Measurements from ENCODE around the gene LSS. TPM values are rescaled to one million over a fixed set of nuclear protein-coding genes. Genes with fewer than 3 reads are reported as not detected.

LSS gene
- total RNA-seq, 1 donor from 2014 or later, result 83.2 TPM

DNA sequence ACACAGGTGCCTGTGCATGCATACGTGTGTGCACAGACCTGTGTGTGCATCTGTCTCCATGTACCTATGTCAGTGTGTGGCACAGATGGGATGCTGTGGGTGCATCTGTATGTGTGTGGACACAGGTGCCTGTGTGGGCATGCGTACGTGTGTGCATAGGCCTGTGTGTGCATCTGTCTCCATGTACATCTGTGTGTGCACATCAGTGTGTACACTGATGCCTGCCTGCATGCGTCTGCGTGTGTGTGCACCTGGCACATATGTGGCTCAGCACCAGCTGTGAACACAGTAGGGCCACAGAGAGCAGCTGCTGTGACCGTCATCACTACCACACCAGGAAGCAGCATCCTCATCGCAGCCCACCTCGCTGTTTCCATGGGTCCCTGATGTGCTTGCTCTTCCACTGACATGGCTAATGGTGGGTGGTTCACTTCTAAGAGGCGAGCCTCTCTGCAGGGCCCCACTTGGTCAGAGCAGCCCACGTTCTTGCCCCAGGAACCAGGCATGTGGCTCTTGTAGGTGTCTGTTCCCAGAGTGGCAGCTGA lies 34.7 kb downstream of the LSS start:
- peaks cover 7% of the 10 kb centered on the region for H3K36me3 ChIP-seq (ENCODE audit: insufficient read depth, low read length)
- H3K79me2 ChIP-seq (ENCODE audit: insufficient read depth, low read length), result no peaks in the 10 kb centered on the region
- no peak overlapping the region for H3K9ac ChIP-seq (ENCODE audit: low read length)
- DNase-seq (ENCODE audit: low read depth) (no peak), FAIRE-seq (no peak)
- Mint-ChIP-seq H3K27me3 (ENCODE audit: low read depth, unreplicated experiment) (no peaks in the 10 kb centered on the region), H3K36me3 (ENCODE audit: low read depth, unreplicated experiment) (peaks cover 28% of the 10 kb centered on the region), H3K9me3 (ENCODE audit: unreplicated experiment) (no peaks in the 10 kb centered on the region), H3K4me1 (ENCODE audit: low read depth, unreplicated experiment) (peaks cover 25% of the 10 kb centered on the region), H3K4me3 (ENCODE audit: unreplicated experiment) (no peak overlapping the region), H3K27ac (ENCODE audit: unreplicated experiment) (no peak overlapping the region)
- no peaks in the 10 kb centered on the region for H3K9me3 ChIP-seq (ENCODE audit: insufficient read depth, low read depth, low read length)
- H3K4me1 ChIP-seq (ENCODE audit: insufficient read depth, low read length), result peaks cover 23% of the 10 kb centered on the region
- no peak overlapping the region for H3K4me3 ChIP-seq (ENCODE audit: insufficient read depth, low read depth, low read length)
- TF ChIP-seq EZH2 (IDR thresholded peaks at IDR 0.05; ENCODE audit: insufficient read depth, low read length), result no peak
- TF ChIP-seq, protein P1, sequence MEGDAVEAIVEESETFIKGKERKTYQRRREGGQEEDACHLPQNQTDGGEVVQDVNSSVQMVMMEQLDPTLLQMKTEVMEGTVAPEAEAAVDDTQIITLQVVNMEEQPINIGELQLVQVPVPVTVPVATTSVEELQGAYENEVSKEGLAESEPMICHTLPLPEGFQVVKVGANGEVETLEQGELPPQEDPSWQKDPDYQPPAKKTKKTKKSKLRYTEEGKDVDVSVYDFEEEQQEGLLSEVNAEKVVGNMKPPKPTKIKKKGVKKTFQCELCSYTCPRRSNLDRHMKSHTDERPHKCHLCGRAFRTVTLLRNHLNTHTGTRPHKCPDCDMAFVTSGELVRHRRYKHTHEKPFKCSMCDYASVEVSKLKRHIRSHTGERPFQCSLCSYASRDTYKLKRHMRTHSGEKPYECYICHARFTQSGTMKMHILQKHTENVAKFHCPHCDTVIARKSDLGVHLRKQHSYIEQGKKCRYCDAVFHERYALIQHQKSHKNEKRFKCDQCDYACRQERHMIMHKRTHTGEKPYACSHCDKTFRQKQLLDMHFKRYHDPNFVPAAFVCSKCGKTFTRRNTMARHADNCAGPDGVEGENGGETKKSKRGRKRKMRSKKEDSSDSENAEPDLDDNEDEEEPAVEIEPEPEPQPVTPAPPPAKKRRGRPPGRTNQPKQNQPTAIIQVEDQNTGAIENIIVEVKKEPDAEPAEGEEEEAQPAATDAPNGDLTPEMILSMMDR (IDR thresholded peaks at IDR 0.05; ENCODE audit: insufficient read depth, low read depth, low read length), result no peak
- no peak overlapping the region for H3K27ac ChIP-seq (ENCODE audit: low read depth, low read length)
- H3K27me3 ChIP-seq (ENCODE audit: insufficient read depth, low read length), result no peaks in the 10 kb centered on the region
- H3K4me2 ChIP-seq (ENCODE audit: low read length), result no peak overlapping the region
- peaks cover 31% of the 10 kb centered on the region for H4K20me1 ChIP-seq (ENCODE audit: insufficient read depth, low read length)
- H2AFZ ChIP-seq (ENCODE audit: low read depth, low read length), result no peak overlapping the region

DNA sequence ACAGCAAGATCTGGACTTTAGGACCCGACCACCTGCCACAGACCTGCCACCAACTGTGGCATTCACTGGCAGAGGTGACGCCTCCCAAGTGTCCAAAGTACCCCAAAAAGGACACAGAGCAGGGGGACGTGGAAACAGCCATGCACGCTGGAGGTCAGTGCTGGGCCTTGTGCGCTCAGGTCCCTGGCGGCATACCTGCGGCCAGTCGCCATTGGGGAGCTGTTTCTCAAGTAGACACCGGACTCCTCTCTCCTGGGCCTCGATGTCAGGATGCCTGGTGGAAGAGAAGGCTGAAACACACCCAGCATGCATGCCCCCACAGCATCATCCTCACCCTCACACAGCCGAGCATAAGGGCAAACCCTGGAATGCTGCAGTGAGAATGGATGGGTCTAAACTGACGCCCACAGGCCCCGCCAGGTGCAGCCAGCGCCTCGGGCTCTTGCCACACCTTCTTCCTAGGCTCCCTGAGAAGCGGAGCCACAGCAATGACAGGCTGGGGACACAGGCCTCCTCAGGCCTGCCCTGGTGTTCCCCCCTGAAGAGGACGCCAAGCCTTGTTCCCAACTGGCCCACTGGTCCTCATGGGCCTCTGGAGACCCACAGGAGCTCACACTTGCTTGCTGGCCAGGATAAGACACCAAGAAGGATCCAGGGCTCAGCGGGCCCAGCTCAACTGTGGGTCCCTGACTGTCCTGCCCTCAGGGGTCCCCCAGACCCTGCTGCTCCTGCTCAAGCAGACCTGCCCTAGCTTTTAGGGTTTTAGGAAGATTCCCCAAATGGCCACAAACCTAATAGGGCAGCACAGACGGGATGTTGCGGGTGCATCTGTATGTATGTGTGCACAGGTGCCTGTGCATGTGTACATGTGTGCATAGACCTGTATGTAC lies 36.6 kb downstream of the LSS start:
- TF ChIP-seq, protein P1 (IDR thresholded peaks at IDR 0.05; ENCODE audit: insufficient read depth, low read depth, low read length), result no peak
- no peak for TF ChIP-seq EZH2 (IDR thresholded peaks at IDR 0.05; ENCODE audit: insufficient read depth, low read length)
- no peak overlapping the region for H3K9ac ChIP-seq (ENCODE audit: low read length)
- H3K4me2 ChIP-seq (ENCODE audit: low read length), result no peak overlapping the region
- H3K36me3 ChIP-seq (ENCODE audit: insufficient read depth, low read length), result peaks cover 7% of the 10 kb centered on the region
- H3K27ac ChIP-seq (ENCODE audit: low read depth, low read length), result no peak overlapping the region
- FAIRE-seq (no peak), DNase-seq (ENCODE audit: low read depth) (no peak)
- no peak overlapping the region for H3K4me3 Mint-ChIP-seq (ENCODE audit: unreplicated experiment)
- H3K27me3 Mint-ChIP-seq (ENCODE audit: low read depth, unreplicated experiment), result no peaks in the 10 kb centered on the region
- peaks cover 27% of the 10 kb centered on the region for H4K20me1 ChIP-seq (ENCODE audit: insufficient read depth, low read length)
- peaks cover 34% of the 10 kb centered on the region for H3K4me1 ChIP-seq (ENCODE audit: insufficient read depth, low read length)
- no peaks in the 10 kb centered on the region for H3K27me3 ChIP-seq (ENCODE audit: insufficient read depth, low read length)
- no peaks in the 10 kb centered on the region for H3K79me2 ChIP-seq (ENCODE audit: insufficient read depth, low read length)
- peaks cover 24% of the 10 kb centered on the region for H3K36me3 Mint-ChIP-seq (ENCODE audit: low read depth, unreplicated experiment)
- no peak overlapping the region for H3K4me3 ChIP-seq (ENCODE audit: insufficient read depth, low read depth, low read length)
- H3K9me3 ChIP-seq (ENCODE audit: insufficient read depth, low read depth, low read length), result no peaks in the 10 kb centered on the region
- H3K9me3 Mint-ChIP-seq (ENCODE audit: unreplicated experiment), result no peaks in the 10 kb centered on the region
- no peak overlapping the region for H3K27ac Mint-ChIP-seq (ENCODE audit: unreplicated experiment)
- H3K4me1 Mint-ChIP-seq (ENCODE audit: low read depth, unreplicated experiment), result peaks cover 37% of the 10 kb centered on the region
- H2AFZ ChIP-seq (ENCODE audit: low read depth, low read length), result no peak overlapping the region

All from astrocyte (in vitro differentiated cells and primary cell).